MM.1S (cell line): ENCODE results near the gene TMEM17.

Experiments used
- CTCF ChIP-seq: fragments of 300-600 bp; sonication (generic); IDR thresholded peaks from 2 replicates; pipeline ENCODE4 v1.5.1; 2016; ENCODE audit warnings: antibody characterized with exemption, low read length, mixed read lengths
- EZH2 ChIP-seq: fragments of 300-600 bp; sonication (generic); optimal IDR thresholded peaks from 2 replicates; pipeline ENCODE3; 2017; ENCODE audit warnings: low read depth, mild to moderate bottlenecking, antibody characterized with exemption, low read length, mixed read lengths
- EZH2phosphoT487 ChIP-seq: fragments of 300-600 bp; sonication (generic); IDR thresholded peaks from 2 replicates; pipeline ENCODE4 v1.6.1; 2018; ENCODE audit warnings: antibody characterized with exemption, low read length

GRCh38 chr2:62525549-62526269 is 19.7 kb upstream of the TMEM17 start:
- TF ChIP-seq CTCF (no peak), EZH2 (no peak), EZH2phosphoT487 (no peak)
